Transverse colon (tissue), 4 donors: Measurements from ENCODE around the gene TMEM202. TPM values are rescaled to one million over a fixed set of nuclear protein-coding genes. Genes with fewer than 3 reads are reported as not detected.
"Not testable (repeated sequence)": the region's sequence is repeated elsewhere in the genome, so short reads cannot be mapped to it uniquely, and the experiment has no call there.

ENCODE experiments used
- DNase-seq: peaks from one replicate; pipeline ENCODE4 v3.0.0-alpha.2; 2019
- H3K27ac ChIP-seq, 4 donors: fragments of 200-600 bp; sonication (generic); 2 replicates each; pipeline ENCODE4 v1.5.1; 2016 to 2018; ENCODE audit warnings: inconsistent platforms in 4 of 4
- H3K27me3 ChIP-seq: fragments of 200-600 bp; sonication (generic); 2 replicates; pipeline ENCODE4 v1.5.1; 2017; ENCODE audit warnings: inconsistent platforms
- H3K36me3 ChIP-seq, 4 donors: fragments of 200-600 bp; sonication (generic); 2 replicates each; pipeline ENCODE4 v1.5.1; 2017 to 2019; ENCODE audit warnings: inconsistent platforms in 4 of 4
- H3K4me1 ChIP-seq, 4 donors: fragments of 200-600 bp; sonication (generic); 2 replicates each; pipeline ENCODE4 v1.5.1; 2017 to 2020; ENCODE audit warnings: inconsistent platforms in 4 of 4
- H3K4me3 ChIP-seq, 4 donors: fragments of 200-600 bp; sonication (generic); 1 replicate in 1 of 4; 2 replicates in 3 of 4; pipeline versions ENCODE4 v1.5.1 to v1.6.1; 2017 to 2019; ENCODE audit warnings: inconsistent platforms in 4 of 4
- H3K9me3 ChIP-seq, 2 donors: fragments of 200-600 bp; sonication (generic); 2 replicates each; pipeline ENCODE4 v1.5.1; 2017 to 2019; ENCODE audit warnings: inconsistent platforms in 2 of 2
- EP300 ChIP-seq: sonication (generic); formaldehyde crosslinking; IDR thresholded peaks from one replicate; pipeline ENCODE4 v1.6.1; 2017; ENCODE audit warnings: antibody characterized with exemption, low read depth
- POLR2A ChIP-seq: fragments of 450-650 bp; IDR thresholded peaks from one replicate; pipeline ENCODE4 v1.6.1; 2016; ENCODE audit warnings: antibody characterized with exemption, mild to moderate bottlenecking, moderate library complexity
- POLR2AphosphoS5 ChIP-seq, 3 donors: sonication (generic); formaldehyde crosslinking; IDR thresholded peaks; one replicate each; pipeline ENCODE4 v1.6.1; 2016; ENCODE audit warnings: antibody characterized with exemption in 3 of 3
- WGBS, 2 donors: methylation state at CpG; one replicate each; pipeline ENCODE4 v1.1.5; 2018; ENCODE audit warnings: low coverage in 1 of 2; 5-methylcytosine and 5-hydroxymethylcytosine counted together
- in situ Hi-C, 4 donors: fragments of 200-750 bp; cut with MboI; loops; one replicate each; pipeline versions ENCODE4 v1.15.0 to v1.15.1; 2017; ENCODE audit warnings: low sequenced_read_pairs in 3 of 4, low pct_ligation_motif_present in 1 of 4, low pct_unique_long_range_greater_than_20kb in 1 of 4
- intact Hi-C: fragments of 100-400 bp; cut with DNase I; formaldehyde crosslinking; loops from one replicate; pipeline ENCODE4 v1.15.1; 2023; ENCODE audit warnings: low total_unique reads
- total RNA-seq, 4 donors: library from RNA; depleted of rRNA; stranded (reverse); fragments of >200 nt; gene quantifications; one replicate each; pipeline ENCODE4 v1.1.0, GENCODE V29; 2016
- TF ChIP-seq, protein P1 (sequence below), 5 experiments: fragments of 200-600 bp in 3 of 5; fragments of 450-650 bp in 2 of 5; sonication (generic) in 3 of 5; IDR thresholded peaks; 1 replicate in 2 of 5; 2 replicates in 3 of 5; pipeline ENCODE4 v1.5.1; 2016 to 2017; ENCODE audit warnings: antibody characterized with exemption in 5 of 5, inconsistent platforms in 3 of 5, mild to moderate bottlenecking in 2 of 5, moderate library complexity in 1 of 5

TMEM202 gene
- total RNA-seq, 4 donors from 2014 or later, result not detected

- Histone ChIP-seq H3K36me3 (no peaks in the 10 kb centered on the region), H3K27me3 (no peaks in the 10 kb centered on the region), H3K4me1 (peaks cover 8 to 36% (median 18%) of the 10 kb centered on the region in 4 donors), H3K27ac (peak within 1 kb of the TSS; percentile 90 to 92 (median 92)), H3K9me3 (no peaks in the 10 kb centered on the region), H3K4me3 (peak within 1 kb of the TSS; percentile 57 to 65 (median 61))
- TF ChIP-seq, protein P1, sequence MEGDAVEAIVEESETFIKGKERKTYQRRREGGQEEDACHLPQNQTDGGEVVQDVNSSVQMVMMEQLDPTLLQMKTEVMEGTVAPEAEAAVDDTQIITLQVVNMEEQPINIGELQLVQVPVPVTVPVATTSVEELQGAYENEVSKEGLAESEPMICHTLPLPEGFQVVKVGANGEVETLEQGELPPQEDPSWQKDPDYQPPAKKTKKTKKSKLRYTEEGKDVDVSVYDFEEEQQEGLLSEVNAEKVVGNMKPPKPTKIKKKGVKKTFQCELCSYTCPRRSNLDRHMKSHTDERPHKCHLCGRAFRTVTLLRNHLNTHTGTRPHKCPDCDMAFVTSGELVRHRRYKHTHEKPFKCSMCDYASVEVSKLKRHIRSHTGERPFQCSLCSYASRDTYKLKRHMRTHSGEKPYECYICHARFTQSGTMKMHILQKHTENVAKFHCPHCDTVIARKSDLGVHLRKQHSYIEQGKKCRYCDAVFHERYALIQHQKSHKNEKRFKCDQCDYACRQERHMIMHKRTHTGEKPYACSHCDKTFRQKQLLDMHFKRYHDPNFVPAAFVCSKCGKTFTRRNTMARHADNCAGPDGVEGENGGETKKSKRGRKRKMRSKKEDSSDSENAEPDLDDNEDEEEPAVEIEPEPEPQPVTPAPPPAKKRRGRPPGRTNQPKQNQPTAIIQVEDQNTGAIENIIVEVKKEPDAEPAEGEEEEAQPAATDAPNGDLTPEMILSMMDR (IDR thresholded peaks at IDR 0.05), result peak in 2 of 5 experiments; percentile 10 to 21
- TF ChIP-seq EP300 (peak; percentile 75), POLR2A (peak; percentile 92), POLR2AphosphoS5 (IDR thresholded peaks at IDR 0.05) (peak; percentile 91 to 94 (median 93))
- WGBS, 2 donors, result 0 to 1% methylated on average over 7 to 45 of the region's 50 CpGs
- intact Hi-C loops (loop anchor here (5.0 kb wide), 1 partner anchor 96 kb away; the partner anchor contains the start of gene ARIH1), in situ Hi-C loops (loop anchor here in 1 of 4 donors (5.0 kb wide), 1 partner anchor 96 kb away; the partner anchor contains the start of gene ARIH1)
- peak; percentile 97 for DNase-seq
Measured at GRCh38 chr15:72375846-72376581, 22.1 kb upstream of the TMEM202 start, which contains the start of gene HEXA. Gene HEXA, minus strand, starts transcription at chr15:72376014. Its CDS starts 42 bp downstream, at chr15:72375972.

DNA sequence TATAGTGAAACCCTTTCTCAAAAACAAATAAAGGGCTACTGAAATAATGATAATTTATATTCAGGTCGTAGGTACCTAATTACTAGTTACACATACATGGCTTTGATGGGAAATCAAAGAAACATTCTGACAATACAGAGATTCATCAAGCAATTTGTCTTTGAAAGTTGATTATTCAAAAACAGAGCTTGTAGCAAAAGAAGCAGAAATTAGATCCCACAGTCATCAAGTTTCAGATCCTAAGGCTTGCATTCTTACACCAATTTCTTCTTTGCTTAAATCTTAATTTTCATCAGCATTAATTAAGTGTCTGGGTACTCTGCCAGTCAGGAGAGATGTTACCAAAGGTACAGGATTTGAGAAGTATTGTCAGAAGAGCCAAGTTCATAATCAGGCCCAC lies 20.8 kb upstream of the TMEM202 start:
- DNase-seq, result no peak
- Histone ChIP-seq H3K4me3 (no peak overlapping the region), H3K9me3 (no peaks in the 10 kb centered on the region), H3K27ac (peak overlapping the region in 3 of 4 donors; percentile 92), H3K36me3 (no peaks in the 10 kb centered on the region), H3K27me3 (no peaks in the 10 kb centered on the region), H3K4me1 (peaks cover 8 to 36% (median 18%) of the 10 kb centered on the region in 4 donors)
- in situ Hi-C loops, result loop anchor here in 1 of 4 donors (5.0 kb wide), 1 partner anchor 95 kb away; the partner anchor contains the start of gene ARIH1
- no peak for TF ChIP-seq POLR2A
- TF ChIP-seq EP300, result no peak
- TF ChIP-seq POLR2AphosphoS5 (IDR thresholded peaks at IDR 0.05), result no peak
- TF ChIP-seq, protein P1 (IDR thresholded peaks at IDR 0.05), result no peak
- 91 to 100% methylated on average over 1 of the region's 1 CpG for WGBS, 2 donors
- intact Hi-C loops, result loop anchor here (5.0 kb wide), 1 partner anchor 95 kb away; the partner anchor contains the start of gene ARIH1

DNA sequence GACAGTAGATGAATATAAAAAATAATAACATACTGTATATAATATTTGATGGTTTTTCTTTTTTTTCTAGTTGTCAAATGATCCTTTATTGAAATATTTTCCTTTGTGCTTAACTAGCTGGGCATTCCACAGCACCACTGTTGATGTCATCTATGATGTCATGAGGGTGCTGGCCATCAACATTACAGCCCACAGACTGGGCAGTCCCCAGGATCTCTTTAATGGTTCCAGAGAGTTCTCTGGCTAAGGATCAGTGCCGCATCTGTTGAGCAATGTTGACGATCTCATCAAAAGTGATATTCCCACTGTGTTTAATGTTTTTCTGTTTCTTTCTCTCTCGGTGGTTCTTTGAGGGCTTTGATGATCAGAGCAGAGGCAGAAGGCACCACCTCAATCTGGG lies 19.0 kb upstream of the TMEM202 start:
- intact Hi-C loops (loop anchor here (5.0 kb wide), 1 partner anchor 93 kb away; the partner anchor contains the start of gene ARIH1), in situ Hi-C loops (loop anchor here in 1 of 4 donors (5.0 kb wide), 1 partner anchor 93 kb away; the partner anchor contains the start of gene ARIH1)
- H3K9me3 ChIP-seq, H3K27ac ChIP-seq, H3K36me3 ChIP-seq, H3K27me3 ChIP-seq, H3K4me3 ChIP-seq, DNase-seq: not testable (repeated sequence)
- WGBS, 2 donors, result 78 to 85% methylated on average over 3 of the region's 3 CpGs
- peaks cover 8 to 25% (median 18%) of the 10 kb centered on the region in 4 donors for H3K4me1 ChIP-seq

GRCh38 chr15:72379856-72380430 lies 18.2 kb upstream of the TMEM202 start:
- DNase-seq, result no peak
- in situ Hi-C loops (loop anchor here in 1 of 4 donors (5.0 kb wide), 1 partner anchor 92 kb away; the partner anchor contains the start of gene ARIH1), intact Hi-C loops (loop anchor here (5.0 kb wide), 1 partner anchor 92 kb away; the partner anchor contains the start of gene ARIH1)
- Histone ChIP-seq H3K4me1 (peaks cover 8 to 16% (median 11%) of the 10 kb centered on the region in 4 donors), H3K4me3 (no peak overlapping the region), H3K27ac (no peak overlapping the region), H3K9me3 (no peaks in the 10 kb centered on the region), H3K36me3 (no peaks in the 10 kb centered on the region), H3K27me3 (peaks cover 7% of the 10 kb centered on the region)
- 55 to 67% methylated on average over 1 to 2 of the region's 2 CpGs for WGBS, 2 donors
- no peak for TF ChIP-seq EP300
- TF ChIP-seq, protein P1 (IDR thresholded peaks at IDR 0.05), result no peak
